A549 (cell line): ENCODE measurements around the gene COPB1. TPM values are rescaled to one million over a fixed set of nuclear protein-coding genes. Genes with fewer than 3 reads are reported as not detected.

ENCODE experiments used
- CBX2 ChIP-seq: fragments of 200-600 bp; sonication (generic); IDR thresholded peaks from 2 replicates; pipeline ENCODE4 v1.6.1; 2016; ENCODE audit warnings: low read depth, mild to moderate bottlenecking, borderline replicate concordance
- CHD4 ChIP-seq: fragments of 200-600 bp; sonication (generic); IDR thresholded peaks from 2 replicates; pipeline ENCODE4 v1.6.1; 2016; ENCODE audit warnings: antibody characterized with exemption, mild to moderate bottlenecking, borderline replicate concordance
- EHF ChIP-seq: fragments of 250-450 bp; sonication (Bioruptor Pico); IDR thresholded peaks from 2 replicates; pipeline ENCODE4 v1.5.0; 2020; ENCODE audit warnings: mild to moderate bottlenecking
- FOSL2 ChIP-seq, 2 experiments: fragments of 450-650 bp in 1 of 2; fragments of >200 bp in 1 of 2; sonication (Bioruptor Twin) in 1 of 2; formaldehyde crosslinking; IDR thresholded peaks; 2 replicates each; pipeline versions ENCODE4 v1.5.0 to v1.6.1; 2016 to 2020; ENCODE audit warnings: mild to moderate bottlenecking in 1 of 2, moderate library complexity in 1 of 2
- GATA3 ChIP-seq: IDR thresholded peaks from 2 replicates; pipeline ENCODE4 v1.6.1; 2012; ENCODE audit warnings: borderline replicate concordance
- HDAC2 ChIP-seq: fragments of 200-600 bp; sonication (generic); IDR thresholded peaks from 2 replicates; pipeline ENCODE4 v1.6.1; 2016
- HOXA7 ChIP-seq: fragments of 250-450 bp; sonication (Bioruptor Pico); IDR thresholded peaks from 2 replicates; pipeline ENCODE4 v1.5.0; 2020; ENCODE audit warnings: mild to moderate bottlenecking, moderate library complexity
- JUN ChIP-seq, 2 experiments: fragments of >200 bp; sonication (Bioruptor Twin); formaldehyde crosslinking; IDR thresholded peaks; 2 replicates in 1 of 2; 3 replicates in 1 of 2; pipeline ENCODE4 v1.6.1; 2016 to 2017
- JUNB ChIP-seq: fragments of >200 bp; sonication (Bioruptor Twin); formaldehyde crosslinking; IDR thresholded peaks from 2 replicates; pipeline ENCODE4 v1.6.1; 2016
- KDM1A ChIP-seq: fragments of 200-600 bp; sonication (generic); IDR thresholded peaks from 2 replicates; pipeline ENCODE4 v1.6.1; 2016; ENCODE audit warnings: low read depth, mild to moderate bottlenecking
- KDM5A ChIP-seq: fragments of 200-600 bp; sonication (generic); IDR thresholded peaks from 2 replicates; pipeline ENCODE4 v1.6.1; 2016; ENCODE audit warnings: antibody characterized with exemption, mild to moderate bottlenecking
- MAFK ChIP-seq: fragments of 450-650 bp; IDR thresholded peaks from 2 replicates; pipeline ENCODE4 v1.6.1; 2014; ENCODE audit not compliant: partially characterized antibody
- MAX ChIP-seq: IDR thresholded peaks from 2 replicates; pipeline ENCODE4 v1.6.1; 2012
- NFE2L2 ChIP-seq: fragments of 150-350 bp; conservative IDR thresholded peaks from 2 replicates; pipeline ENCODE4 v1.6.1; 2014; ENCODE audit warnings: low read length
- NR3C1 ChIP-seq: fragments of >200 bp; sonication (Bioruptor Twin); formaldehyde crosslinking; IDR thresholded peaks from 3 replicates; pipeline ENCODE4 v1.6.1; 2017
- PHF8 ChIP-seq: fragments of 200-600 bp; sonication (generic); IDR thresholded peaks from 2 replicates; pipeline ENCODE4 v1.6.1; 2016; ENCODE audit warnings: low read depth, mild to moderate bottlenecking, antibody characterized with exemption, moderate library complexity, borderline replicate concordance
- POLR2AphosphoS2 ChIP-seq: conservative IDR thresholded peaks from 2 replicates; pipeline ENCODE4 v1.6.1; 2012; ENCODE audit warnings: low read length, improper control_type of control experiment, inconsistent platforms
- RAD21 ChIP-seq, 2 experiments: fragments of >200 bp in 1 of 2; sonication (Bioruptor Twin) in 1 of 2; formaldehyde crosslinking in 1 of 2; IDR thresholded peaks in 1 of 2; conservative IDR thresholded peaks in 1 of 2; 2 replicates in 1 of 2; 3 replicates in 1 of 2; pipeline ENCODE4 v1.6.1; 2012 to 2018; ENCODE audit warnings: inconsistent platforms in 1 of 2
- RFX5 ChIP-seq: fragments of 450-650 bp; IDR thresholded peaks from 2 replicates; pipeline ENCODE4 v1.7.1; 2014; ENCODE audit warnings: antibody characterized with exemption, mild to moderate bottlenecking, moderate library complexity
- RNF2 ChIP-seq: fragments of 200-600 bp; sonication (generic); IDR thresholded peaks from 2 replicates; pipeline ENCODE4 v1.6.1; 2016; ENCODE audit warnings: low read depth, mild to moderate bottlenecking, antibody characterized with exemption, moderate library complexity, borderline replicate concordance
- SREBF2 ChIP-seq: fragments of 450-650 bp; IDR thresholded peaks from 2 replicates; pipeline ENCODE4 v1.6.1; 2014; ENCODE audit warnings: mild to moderate bottlenecking, moderate library complexity
- TP53 ChIP-seq: fragments of 250-450 bp; sonication (Bioruptor Pico); IDR thresholded peaks from 2 replicates; pipeline ENCODE4 v1.5.0; 2021; ENCODE audit warnings: mild to moderate bottlenecking, moderate library complexity
- ZFP36 ChIP-seq: fragments of 450-650 bp; IDR thresholded peaks from 2 replicates; pipeline ENCODE4 v1.6.1; 2014; ENCODE audit warnings: borderline replicate concordance; ENCODE audit not compliant: partially characterized antibody
- polyA plus RNA-seq, 4 experiments: library from polyadenylated mRNA; depleted of rRNA in 3 of 4; stranded (reverse); fragments of >200 nt; fragmentation: RNase III in 1 of 4; extraction: RNeasy Plus Mini Kit Qiagen cat#74134 plus additional on column Dnase treatment in 1 of 4; gene quantifications; 2 replicates in 3 of 4; 3 replicates in 1 of 4; pipeline ENCODE4 v1.2.3, GENCODE V29; 2011 to 2017
- TF ChIP-seq, protein P1 (sequence below): fragments of >200 bp; sonication (Bioruptor Twin); formaldehyde crosslinking; IDR thresholded peaks from 3 replicates; pipeline ENCODE4 v1.6.1; 2016
- TF ChIP-seq, protein P2 (sequence below): fragments of 150-350 bp; IDR thresholded peaks from 2 replicates; pipeline ENCODE4 v1.6.1; 2014; ENCODE audit warnings: low read depth, mild to moderate bottlenecking, low read length
- TF ChIP-seq, protein P3 (sequence below): IDR thresholded peaks from 2 replicates; pipeline ENCODE4 v1.6.1; 2012; ENCODE audit warnings: low read depth, borderline replicate concordance
- TF ChIP-seq, protein P4 (sequence below): fragments of 450-650 bp; IDR thresholded peaks from 2 replicates; pipeline ENCODE4 v1.6.1; 2014; ENCODE audit warnings: antibody characterized with exemption

The COPB1 gene
- polyA plus RNA-seq, 2 of the 4 experiments (the other 2 are of a cell fraction), result 128 to 232 TPM

DNA sequence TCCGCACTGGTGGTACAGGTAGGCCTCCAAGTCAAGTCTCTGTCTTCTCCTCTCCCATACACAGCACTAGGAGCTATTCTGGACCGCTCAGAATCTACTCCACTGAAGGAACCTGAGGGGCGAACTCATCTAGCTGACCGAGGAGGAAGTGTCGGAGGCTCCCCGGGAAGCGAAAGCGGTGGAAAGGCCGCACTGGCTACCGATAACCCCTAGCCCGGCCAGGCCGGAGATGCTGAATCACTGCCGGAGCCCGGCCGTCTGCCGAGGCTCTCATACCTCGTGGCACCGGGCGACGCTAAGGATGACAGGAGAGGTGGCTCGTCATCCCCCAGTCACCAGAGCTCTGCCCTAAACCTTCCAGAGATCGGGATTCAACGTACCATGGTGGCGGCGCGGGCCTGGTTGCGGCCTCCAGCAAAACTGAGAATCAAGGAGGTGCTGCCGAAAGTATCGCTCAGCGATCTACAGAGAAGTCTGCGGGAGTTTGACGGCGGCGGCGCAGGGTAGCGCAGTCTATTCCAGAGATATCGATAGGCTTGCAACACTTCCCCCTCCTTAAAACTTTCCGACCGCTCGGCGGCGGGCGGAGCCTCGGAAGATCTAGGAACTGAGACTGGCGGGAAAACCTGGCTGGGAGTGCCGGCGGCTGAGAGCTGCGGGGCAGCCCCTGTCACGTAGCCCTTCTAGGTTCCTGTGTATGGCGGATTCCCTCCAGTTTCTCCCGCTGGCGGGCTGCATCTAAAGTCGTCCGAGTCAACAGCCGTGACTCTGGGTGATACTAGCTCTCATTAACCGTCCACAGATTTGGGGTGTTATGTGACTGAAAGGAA lies 20.5 kb upstream of the COPB1 start, which contains the start of gene PSMA1 (continued):
- TF ChIP-seq, protein P1, sequence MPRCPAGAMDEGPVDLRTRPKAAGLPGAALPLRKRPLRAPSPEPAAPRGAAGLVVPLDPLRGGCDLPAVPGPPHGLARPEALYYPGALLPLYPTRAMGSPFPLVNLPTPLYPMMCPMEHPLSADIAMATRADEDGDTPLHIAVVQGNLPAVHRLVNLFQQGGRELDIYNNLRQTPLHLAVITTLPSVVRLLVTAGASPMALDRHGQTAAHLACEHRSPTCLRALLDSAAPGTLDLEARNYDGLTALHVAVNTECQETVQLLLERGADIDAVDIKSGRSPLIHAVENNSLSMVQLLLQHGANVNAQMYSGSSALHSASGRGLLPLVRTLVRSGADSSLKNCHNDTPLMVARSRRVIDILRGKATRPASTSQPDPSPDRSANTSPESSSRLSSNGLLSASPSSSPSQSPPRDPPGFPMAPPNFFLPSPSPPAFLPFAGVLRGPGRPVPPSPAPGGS, result 0 out of 3 replicates have a peak, but pooled peaks have one; percentile 54
- TF ChIP-seq JUN (IDR thresholded peaks at IDR 0.05) (peak in 1 of 2 experiments; percentile 88; a peak in 4 of 5 replicates), RFX5 (no peak), KDM1A (no peak), POLR2AphosphoS2 (no peak), RAD21 (conservative IDR thresholded peaks at IDR 0.05 in 1 of 2, IDR thresholded peaks at IDR 0.05 in 1 of 2) (peak; percentile 7 to 23; a peak in 1 of 5 replicates), FOSL2 (IDR thresholded peaks at IDR 0.05) (no peak), FOSL2 (CRISPR knock-in tag; IDR thresholded peaks at IDR 0.05) (no peak), MAFK (peak; percentile 45), GATA3 (no peak; the same call in 1 of the 2 replicates), NFE2L2 (no peak), MAX (peak; percentile 94), EHF (no peak), NR3C1 (no peak), KDM5A (peak; percentile 75), CHD4 (no peak), CBX2 (no peak), JUNB (no peak), TP53 (CRISPR knock-in tag) (no peak), PHF8 (peak; percentile 99), ZFP36 (no peak), SREBF2 (no peak), HOXA7 (CRISPR knock-in tag) (no peak), HDAC2 (no peak), RNF2 (no peak)
- TF ChIP-seq, protein P2, sequence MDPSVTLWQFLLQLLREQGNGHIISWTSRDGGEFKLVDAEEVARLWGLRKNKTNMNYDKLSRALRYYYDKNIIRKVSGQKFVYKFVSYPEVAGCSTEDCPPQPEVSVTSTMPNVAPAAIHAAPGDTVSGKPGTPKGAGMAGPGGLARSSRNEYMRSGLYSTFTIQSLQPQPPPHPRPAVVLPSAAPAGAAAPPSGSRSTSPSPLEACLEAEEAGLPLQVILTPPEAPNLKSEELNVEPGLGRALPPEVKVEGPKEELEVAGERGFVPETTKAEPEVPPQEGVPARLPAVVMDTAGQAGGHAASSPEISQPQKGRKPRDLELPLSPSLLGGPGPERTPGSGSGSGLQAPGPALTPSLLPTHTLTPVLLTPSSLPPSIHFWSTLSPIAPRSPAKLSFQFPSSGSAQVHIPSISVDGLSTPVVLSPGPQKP, result no peak
- TF ChIP-seq, protein P3, sequence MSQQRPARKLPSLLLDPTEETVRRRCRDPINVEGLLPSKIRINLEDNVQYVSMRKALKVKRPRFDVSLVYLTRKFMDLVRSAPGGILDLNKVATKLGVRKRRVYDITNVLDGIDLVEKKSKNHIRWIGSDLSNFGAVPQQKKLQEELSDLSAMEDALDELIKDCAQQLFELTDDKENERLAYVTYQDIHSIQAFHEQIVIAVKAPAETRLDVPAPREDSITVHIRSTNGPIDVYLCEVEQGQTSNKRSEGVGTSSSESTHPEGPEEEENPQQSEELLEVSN, result peak; percentile 86
- TF ChIP-seq, protein P4, sequence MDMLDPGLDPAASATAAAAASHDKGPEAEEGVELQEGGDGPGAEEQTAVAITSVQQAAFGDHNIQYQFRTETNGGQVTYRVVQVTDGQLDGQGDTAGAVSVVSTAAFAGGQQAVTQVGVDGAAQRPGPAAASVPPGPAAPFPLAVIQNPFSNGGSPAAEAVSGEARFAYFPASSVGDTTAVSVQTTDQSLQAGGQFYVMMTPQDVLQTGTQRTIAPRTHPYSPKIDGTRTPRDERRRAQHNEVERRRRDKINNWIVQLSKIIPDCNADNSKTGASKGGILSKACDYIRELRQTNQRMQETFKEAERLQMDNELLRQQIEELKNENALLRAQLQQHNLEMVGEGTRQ, result no peak
